NCI-H1417 treated with DMSO at 0.1 percent for 48 hours (cell line): ENCODE results near the gene XXYLT1.

Experiments
- DNase-seq: peaks from one replicate; lab custom pipeline; 2025; lab: John Stamatoyannopoulos, UW

XXYLT1 gene

DNA sequence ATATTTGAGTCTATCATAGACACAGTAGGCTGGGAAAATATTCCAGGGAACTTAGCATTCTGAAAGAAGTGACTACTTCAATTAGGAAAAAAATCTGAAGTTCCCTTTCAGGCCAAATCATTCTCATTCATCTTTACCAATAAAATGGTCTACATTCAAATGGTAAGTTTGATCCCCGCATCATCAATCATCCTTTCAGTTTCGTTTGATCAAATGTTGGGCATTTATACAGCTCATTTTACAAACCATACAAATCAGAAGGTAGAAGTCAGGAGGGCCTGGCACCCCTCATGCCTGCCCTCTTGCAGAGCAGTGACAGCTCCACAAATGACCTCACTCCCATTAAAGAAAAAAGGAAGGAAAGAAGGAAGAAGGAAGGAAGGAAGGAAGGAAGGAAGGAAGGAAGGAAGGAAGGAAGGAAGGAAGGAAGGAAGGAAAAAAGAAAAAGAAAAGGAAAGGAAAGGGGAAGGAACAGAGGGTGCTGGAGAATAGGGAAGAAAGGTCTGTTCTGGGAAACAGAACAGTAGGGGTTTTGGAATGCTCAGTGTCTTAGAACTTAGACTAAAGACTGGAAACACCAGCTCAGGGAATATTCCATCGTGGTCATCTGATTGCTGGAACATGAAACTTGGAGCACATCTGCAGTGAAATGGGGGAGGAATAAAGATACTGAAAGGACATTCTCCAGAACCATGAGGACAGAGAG, 86.1 kb downstream of the XXYLT1 start:
- DNase-seq: no peak

DNA sequence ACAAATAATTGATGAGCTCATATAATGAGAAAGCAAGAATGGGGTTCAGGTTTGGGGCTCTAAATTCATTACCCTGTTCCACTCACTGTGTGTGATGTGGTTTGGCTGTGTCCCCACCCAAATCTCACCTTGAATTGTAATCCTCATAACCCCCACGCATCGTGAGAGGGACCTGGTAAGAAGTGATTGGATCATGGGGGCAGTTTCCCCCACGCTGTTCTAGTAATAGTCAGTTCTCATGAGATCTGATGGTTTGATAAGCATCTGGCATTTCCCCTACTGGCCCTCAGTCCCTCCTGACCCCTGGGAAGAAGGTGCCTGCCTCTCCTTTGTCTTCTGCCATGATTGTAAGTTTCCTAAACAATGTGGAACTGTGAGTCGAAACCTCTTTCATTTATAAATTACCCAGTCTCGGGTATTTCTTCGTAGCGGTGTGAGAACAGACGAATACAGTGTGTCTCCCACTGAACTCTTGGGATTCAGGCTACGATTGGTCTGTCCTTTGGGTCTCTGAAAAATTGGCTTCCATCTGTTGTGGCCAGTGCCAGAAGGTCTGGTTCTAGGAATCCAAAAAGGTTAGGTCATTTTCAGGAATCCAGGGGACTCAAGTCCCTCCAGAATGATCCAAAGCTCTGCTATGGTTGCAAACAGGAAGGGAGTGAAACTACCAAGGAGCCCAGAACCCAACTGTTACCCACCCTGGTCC, 87.7 kb downstream of the XXYLT1 start:
- DNase-seq: no peak

GRCh38 chr3:195182470-195182795, 88.5 kb downstream of the XXYLT1 start:
- DNase-seq: no peak

DNA sequence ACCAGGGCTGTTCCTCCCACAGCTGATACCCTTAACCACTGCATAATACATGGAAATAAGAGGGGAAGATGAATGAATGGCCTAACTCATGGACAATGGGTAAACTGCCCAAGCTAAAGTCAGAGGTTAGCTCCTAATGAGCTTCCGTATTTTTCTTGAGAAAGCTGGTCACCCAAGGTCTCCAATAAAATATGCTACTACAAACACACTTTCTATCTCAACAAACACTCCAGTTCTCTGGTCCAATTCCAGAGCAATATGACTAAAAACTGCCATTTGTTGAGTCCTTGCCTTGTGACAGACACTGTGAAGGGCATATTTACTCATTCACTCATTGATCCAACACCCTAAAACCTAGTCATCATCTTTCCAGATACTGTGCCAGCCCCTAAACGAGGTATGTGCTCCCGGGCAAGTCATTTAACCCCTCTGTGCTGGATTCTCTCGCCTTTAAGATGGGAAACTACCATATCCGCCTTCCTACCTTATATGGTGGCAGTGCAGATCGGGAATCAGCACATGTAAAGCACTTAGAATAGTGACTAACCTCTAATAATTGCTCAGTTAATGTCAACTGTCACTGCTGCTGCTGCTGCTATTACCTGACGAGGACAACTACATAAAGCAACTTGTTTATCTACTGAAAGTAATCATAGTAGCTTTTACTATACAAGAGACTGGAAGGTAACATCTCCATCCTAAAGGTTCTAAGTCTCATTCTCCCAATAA, 89.1 kb downstream of the XXYLT1 start:
- DNase-seq: no peak

DNA sequence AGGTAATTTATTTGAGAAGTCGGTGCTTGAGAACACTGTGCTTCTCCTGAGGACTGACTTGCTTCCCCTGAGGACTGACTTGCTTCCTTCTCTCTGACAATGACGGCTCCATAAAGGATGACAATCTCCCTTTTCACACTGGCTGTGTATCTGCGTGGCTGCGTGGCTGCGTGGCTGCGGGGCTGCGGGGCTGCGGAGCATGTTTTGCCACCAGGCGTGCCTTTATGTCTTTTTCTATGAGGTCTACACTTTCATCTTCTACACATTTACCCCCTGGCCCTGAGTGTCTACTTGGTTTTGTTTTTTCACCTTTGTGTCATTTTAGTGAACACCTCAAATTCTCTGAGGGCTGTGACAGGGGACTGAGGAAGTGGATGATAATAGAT, 89.9 kb downstream of the XXYLT1 start:
- DNase-seq: no peak

DNA sequence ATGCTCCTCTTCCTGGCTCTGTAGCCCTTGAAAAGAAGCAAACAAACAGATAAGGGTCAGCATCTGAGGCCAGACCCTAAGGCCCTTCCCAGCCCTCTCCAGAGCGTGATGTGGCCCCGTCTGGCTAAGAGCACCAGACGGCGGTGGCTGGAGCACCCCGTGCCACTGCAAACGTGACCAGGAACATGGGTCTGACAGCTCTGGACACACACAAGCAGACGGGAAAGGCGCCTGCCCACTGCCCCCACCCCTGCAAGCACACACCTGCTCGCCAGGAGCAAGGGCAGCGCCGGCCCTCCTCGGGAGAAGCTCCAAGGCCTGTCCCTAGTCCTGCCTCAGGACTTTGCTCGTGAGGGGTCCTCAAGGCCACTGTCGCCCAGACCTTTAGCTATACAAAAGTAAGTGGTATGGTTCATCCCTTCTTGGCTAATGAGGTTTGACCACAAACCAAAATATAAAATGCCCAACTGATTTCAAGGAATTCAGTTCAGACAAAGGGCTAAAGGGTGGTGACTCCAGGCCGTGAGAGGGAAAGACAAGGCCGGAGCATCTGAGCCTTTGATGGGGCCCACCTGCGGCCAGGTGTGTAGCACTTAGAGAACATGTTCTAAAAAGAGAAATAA, 90.4 kb downstream of the XXYLT1 start:
- no peak for DNase-seq

- DNase-seq: no peak
Measured at GRCh38 chr3:195179776-195180489, 91.0 kb downstream of the XXYLT1 start.

DNA sequence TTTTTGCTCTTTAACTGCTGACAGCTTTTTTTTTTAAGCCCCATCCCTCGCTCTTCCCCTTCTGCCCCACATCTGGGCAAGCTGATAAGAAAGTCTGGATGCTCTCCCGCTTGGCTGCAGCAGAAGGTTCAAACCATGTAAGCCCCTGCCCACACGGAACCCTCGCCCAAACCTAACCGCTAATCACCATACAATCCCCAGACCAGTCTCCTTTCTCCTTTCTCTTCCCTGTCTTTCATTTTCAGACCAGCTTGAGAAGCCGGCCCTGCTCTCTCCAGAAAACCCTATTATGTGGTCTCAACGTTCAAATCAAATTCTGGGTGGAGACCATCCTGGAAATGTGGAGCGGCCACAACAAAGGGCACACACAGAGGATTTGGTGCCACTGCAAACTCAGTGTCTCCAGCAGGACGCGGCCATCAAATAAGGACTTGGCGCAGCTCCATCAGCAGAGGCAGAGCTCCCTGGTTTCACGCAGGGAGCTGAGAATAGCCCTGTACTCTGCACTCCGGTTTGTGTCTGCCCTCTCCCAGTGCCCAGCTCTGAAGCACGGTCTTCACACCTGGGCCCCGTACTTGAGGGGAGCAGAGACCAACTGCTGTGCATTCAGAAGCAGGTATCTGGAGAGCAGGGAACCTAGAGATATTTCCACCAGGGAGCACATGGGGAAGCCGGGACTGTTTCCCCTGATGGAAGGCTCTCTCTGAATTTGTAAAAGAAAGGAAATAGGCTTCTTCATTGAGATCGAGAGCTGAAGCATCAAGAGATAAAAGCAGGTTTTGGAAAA, 92.6 kb downstream of the XXYLT1 start:
- no peak for DNase-seq

- DNase-seq: no peak
Measured at GRCh38 chr3:195177422-195178123, 93.4 kb downstream of the XXYLT1 start.

DNA sequence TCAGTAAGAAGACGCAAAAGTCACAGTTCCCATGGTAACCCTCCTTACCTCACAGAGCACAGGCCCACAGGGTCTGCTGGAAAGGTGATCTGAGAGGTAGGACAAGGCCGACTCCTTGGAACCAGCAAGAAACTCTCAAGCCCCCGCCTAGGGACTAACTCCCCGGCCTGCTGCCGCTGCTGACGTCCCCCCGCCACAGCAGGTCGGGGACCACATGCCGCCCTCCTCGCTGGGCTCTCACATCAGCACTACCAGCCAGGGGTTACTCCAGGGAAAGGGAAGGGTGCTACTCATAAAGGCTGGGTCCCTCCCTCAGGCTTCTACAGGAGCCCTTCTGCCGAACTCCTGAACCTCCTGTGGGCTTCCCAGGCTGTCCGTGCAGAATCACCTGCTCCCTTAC, 94.2 kb downstream of the XXYLT1 start:
- DNase-seq: no peak

- no peak for DNase-seq
Measured at GRCh38 chr3:195175476-195176337, 95.3 kb downstream of the XXYLT1 start.

GRCh38 chr3:195175076-195175475, 95.9 kb downstream of the XXYLT1 start:
- no peak for DNase-seq

- no peak for DNase-seq
Measured at GRCh38 chr3:195173657-195174056, 97.3 kb downstream of the XXYLT1 start.

DNA sequence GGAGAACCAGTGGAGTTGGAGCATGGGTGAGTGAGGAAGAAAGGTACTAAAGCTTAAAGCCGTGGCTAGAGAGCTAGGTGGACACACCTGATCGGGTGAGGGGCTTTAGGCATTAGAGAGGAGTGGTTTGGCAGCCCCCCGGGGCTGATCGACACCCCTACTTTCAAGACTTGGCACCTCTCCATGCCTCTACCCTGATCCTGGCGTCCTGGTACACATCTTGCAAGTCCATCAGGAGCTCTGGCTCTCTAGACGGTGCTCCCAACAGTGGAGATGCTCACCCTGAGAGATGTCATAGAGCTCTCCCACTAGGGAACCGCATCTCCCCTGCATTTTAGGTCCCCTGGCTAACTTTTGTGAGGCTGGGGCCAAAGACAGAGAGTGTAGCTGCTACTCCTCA, 98.1 kb downstream of the XXYLT1 start:
- DNase-seq: no peak

GRCh38 chr3:195172039-195172684, 98.8 kb downstream of the XXYLT1 start:
- no peak for DNase-seq

GRCh38 chr3:195171093-195171873, 99.7 kb downstream of the XXYLT1 start:
- DNase-seq: no peak

DNA sequence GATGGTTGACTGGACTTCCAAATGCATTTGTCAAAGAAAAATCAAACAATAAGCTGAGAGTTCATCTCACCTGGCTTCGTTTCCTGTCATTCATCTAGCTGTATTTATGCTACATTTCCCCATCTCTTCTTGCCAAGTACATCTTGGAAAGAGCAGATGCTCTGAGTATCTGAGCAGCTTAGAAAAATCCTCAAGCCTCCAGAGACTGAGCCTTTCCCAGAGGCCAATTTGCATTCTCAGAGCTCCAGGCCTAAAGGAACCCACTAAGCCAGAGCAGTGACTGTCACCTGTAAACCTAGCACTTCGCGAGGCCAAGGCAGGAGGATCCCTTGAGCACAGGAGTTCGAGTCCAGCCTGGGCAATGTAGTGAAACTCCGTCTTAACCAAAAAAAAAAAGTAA, 100.5 kb downstream of the XXYLT1 start:
- DNase-seq: no peak

DNA sequence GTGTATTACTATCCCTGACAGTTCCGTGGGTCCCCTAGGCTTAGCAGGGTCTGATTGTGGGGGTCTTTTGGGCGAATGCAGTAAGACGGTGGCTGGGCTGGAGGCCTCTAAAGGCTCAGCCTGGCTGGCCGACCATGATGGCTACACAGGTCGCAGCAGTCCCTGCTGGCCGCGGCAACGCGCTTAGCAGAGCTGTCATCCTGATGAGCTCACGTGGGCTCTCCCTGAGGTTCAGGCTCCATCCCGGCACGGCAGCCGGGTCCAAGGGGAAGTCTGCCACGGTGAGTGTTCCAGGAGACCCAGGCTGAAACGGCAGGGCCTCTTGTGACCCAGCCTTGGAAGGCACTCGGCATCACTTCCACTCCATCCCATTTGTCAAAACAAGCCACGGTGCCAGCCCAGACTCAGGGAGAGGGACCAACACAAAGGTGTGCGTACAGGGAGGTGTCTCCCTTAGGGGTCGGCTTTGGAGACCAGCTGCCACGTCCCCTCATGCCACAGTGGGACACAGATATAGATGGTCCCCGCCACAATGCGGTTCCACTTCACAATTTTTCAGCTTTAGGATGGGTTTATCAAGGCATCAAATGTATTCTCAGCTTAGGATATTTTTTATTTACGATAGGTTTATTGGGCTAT, 101.8 kb downstream of the XXYLT1 start:
- no peak for DNase-seq
